Rectal smooth muscle tissue (tissue), 1 donor: ENCODE measurements around the gene SPRED2.
A peak's percentile ranks its signal among the peaks of the same experiment; 100 is the strongest.

Source experiments
- H3K27ac ChIP-seq: one replicate; pipeline ENCODE4 v1.7.0; 2013; ENCODE audit warnings: low read depth, low read length, inconsistent platforms
- H3K27me3 ChIP-seq: one replicate; pipeline ENCODE4 v1.7.0; 2013; ENCODE audit warnings: low read length; ENCODE audit not compliant: control insufficient read depth, insufficient read depth
- H3K36me3 ChIP-seq: one replicate; pipeline ENCODE4 v1.7.0; 2013; ENCODE audit warnings: low read length; ENCODE audit not compliant: control insufficient read depth, insufficient read depth
- H3K4me1 ChIP-seq: one replicate; pipeline ENCODE4 v1.7.0; 2013; ENCODE audit warnings: low read length; ENCODE audit not compliant: control insufficient read depth, insufficient read depth
- H3K4me3 ChIP-seq: one replicate; pipeline ENCODE4 v1.7.0; 2013; ENCODE audit warnings: low read length
- H3K9ac ChIP-seq: one replicate; pipeline ENCODE4 v1.7.0; 2013; ENCODE audit warnings: low read length

SPRED2 gene, protein sequence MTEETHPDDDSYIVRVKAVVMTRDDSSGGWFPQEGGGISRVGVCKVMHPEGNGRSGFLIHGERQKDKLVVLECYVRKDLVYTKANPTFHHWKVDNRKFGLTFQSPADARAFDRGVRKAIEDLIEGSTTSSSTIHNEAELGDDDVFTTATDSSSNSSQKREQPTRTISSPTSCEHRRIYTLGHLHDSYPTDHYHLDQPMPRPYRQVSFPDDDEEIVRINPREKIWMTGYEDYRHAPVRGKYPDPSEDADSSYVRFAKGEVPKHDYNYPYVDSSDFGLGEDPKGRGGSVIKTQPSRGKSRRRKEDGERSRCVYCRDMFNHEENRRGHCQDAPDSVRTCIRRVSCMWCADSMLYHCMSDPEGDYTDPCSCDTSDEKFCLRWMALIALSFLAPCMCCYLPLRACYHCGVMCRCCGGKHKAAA

GRCh38 chr2:65432227-65433190, at the start of gene SPRED2:
SPRED2 (minus strand) TSS chr2:65432599; CDS start chr2:65431987, 612 bp downstream.
- Histone ChIP-seq H3K4me1 (peaks cover 5% of the 10 kb centered on the region), H3K27me3 (no peaks in the 10 kb centered on the region), H3K4me3 (peak within 1 kb of the TSS; percentile 89), H3K9ac (peak within 1 kb of the TSS; percentile 56), H3K27ac (peak within 1 kb of the TSS; percentile 87), H3K36me3 (no peaks in the 10 kb centered on the region)

GRCh38 chr2:65481961-65482360, 49.6 kb upstream of the SPRED2 start:
- Histone ChIP-seq H3K36me3 (no peaks in the 10 kb centered on the region), H3K9ac (no peak overlapping the region), H3K4me1 (no peaks in the 10 kb centered on the region), H3K4me3 (no peak overlapping the region), H3K27me3 (no peaks in the 10 kb centered on the region), H3K27ac (no peak overlapping the region)

- no peaks in the 10 kb centered on the region for H3K36me3 ChIP-seq
- H3K4me3 ChIP-seq, result no peak overlapping the region
- H3K27me3 ChIP-seq, result no peaks in the 10 kb centered on the region
- no peak overlapping the region for H3K9ac ChIP-seq
- no peak overlapping the region for H3K27ac ChIP-seq
- no peaks in the 10 kb centered on the region for H3K4me1 ChIP-seq
Measured at GRCh38 chr2:65479524-65479923, 47.1 kb upstream of the SPRED2 start.

GRCh38 chr2:65478498-65479135, 46.2 kb upstream of the SPRED2 start:
- no peaks in the 10 kb centered on the region for H3K27me3 ChIP-seq
- no peak overlapping the region for H3K27ac ChIP-seq
- no peak overlapping the region for H3K4me3 ChIP-seq
- no peaks in the 10 kb centered on the region for H3K36me3 ChIP-seq
- no peaks in the 10 kb centered on the region for H3K4me1 ChIP-seq
- H3K9ac ChIP-seq, result no peak overlapping the region

DNA sequence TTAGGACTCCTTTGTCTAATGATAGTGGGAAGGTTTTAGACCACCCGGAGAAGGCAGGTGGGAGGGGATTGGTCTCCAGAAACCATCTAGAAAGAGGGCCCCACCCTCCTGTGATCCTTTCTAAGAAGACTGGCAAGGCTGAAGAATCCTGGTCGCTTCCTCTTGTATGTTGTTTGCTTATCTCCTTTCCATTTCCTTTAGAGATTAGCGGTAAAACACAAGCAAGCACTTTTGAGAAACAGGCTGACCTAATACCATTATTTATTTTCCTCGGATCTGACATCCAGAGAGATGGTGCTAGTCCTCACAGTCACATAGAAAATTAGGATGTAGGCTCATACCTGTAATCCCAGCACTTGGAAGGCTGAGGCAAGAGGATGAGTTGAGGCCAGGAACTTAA, 45.2 kb upstream of the SPRED2 start:
- no peaks in the 10 kb centered on the region for H3K4me1 ChIP-seq
- no peaks in the 10 kb centered on the region for H3K27me3 ChIP-seq
- H3K9ac ChIP-seq, result no peak overlapping the region
- H3K4me3 ChIP-seq, result no peak overlapping the region
- no peaks in the 10 kb centered on the region for H3K36me3 ChIP-seq
- no peak overlapping the region for H3K27ac ChIP-seq

DNA sequence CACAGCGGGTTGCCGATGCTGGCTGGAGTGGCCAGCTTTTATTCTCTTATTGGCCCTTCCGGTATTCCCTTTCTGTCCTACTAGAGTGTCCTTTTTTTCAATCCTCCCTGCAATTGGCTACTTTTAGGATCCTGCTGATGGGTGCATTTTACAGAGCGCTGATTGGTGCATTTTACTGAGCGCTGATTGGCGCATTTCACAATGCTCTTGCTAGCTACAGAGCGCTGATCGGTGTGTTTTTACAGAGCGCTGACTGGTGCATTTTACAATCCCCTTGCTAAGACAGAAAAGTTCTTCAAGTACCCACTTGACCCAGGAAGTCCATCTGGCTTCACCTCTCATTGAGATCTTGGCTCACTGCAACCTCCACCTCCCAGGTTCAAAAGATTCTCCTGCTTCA, 44.4 kb upstream of the SPRED2 start:
- H3K27ac ChIP-seq, result no peak overlapping the region
- H3K4me1 ChIP-seq, result no peaks in the 10 kb centered on the region
- H3K36me3 ChIP-seq, result no peaks in the 10 kb centered on the region
- H3K27me3 ChIP-seq, result no peaks in the 10 kb centered on the region
- no peak overlapping the region for H3K4me3 ChIP-seq
- no peak overlapping the region for H3K9ac ChIP-seq

- Histone ChIP-seq H3K4me1 (no peaks in the 10 kb centered on the region), H3K27me3 (no peaks in the 10 kb centered on the region), H3K4me3 (no peak overlapping the region), H3K9ac (no peak overlapping the region), H3K27ac (no peak overlapping the region), H3K36me3 (no peaks in the 10 kb centered on the region)
Measured at GRCh38 chr2:65475000-65475399, 42.6 kb upstream of the SPRED2 start.

DNA sequence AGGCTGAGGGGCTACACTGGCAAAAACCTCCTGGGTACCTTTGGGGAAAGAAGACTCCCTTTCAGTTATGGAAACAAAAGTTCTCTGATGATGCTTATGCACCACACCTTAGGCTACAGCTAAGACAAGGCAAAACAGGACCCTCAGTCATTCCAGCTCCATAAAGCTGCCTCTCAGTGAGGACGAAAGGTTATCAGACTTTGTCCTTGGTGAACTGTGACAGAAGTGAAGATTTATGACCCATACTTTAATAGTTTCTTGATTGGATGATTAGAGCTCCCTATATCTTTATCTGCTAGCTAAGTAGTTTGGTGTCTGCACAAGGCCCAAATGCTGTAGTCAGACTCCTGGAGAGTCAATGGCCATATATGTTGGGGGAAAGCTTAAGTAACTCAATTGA, 40.6 kb upstream of the SPRED2 start:
- Histone ChIP-seq H3K27me3 (no peaks in the 10 kb centered on the region), H3K4me3 (no peak overlapping the region), H3K27ac (no peak overlapping the region), H3K4me1 (no peaks in the 10 kb centered on the region), H3K36me3 (no peaks in the 10 kb centered on the region), H3K9ac (no peak overlapping the region)

GRCh38 chr2:65471409-65471808, 39.0 kb upstream of the SPRED2 start:
- H3K36me3 ChIP-seq, result no peaks in the 10 kb centered on the region
- no peak overlapping the region for H3K4me3 ChIP-seq
- H3K4me1 ChIP-seq, result no peaks in the 10 kb centered on the region
- no peaks in the 10 kb centered on the region for H3K27me3 ChIP-seq
- H3K27ac ChIP-seq, result no peak overlapping the region
- no peak overlapping the region for H3K9ac ChIP-seq

GRCh38 chr2:65466551-65466950, 34.2 kb upstream of the SPRED2 start:
- H3K27me3 ChIP-seq, result no peaks in the 10 kb centered on the region
- no peak overlapping the region for H3K9ac ChIP-seq
- H3K4me1 ChIP-seq, result no peaks in the 10 kb centered on the region
- H3K27ac ChIP-seq, result no peak overlapping the region
- no peak overlapping the region for H3K4me3 ChIP-seq
- H3K36me3 ChIP-seq, result no peaks in the 10 kb centered on the region

- no peaks in the 10 kb centered on the region for H3K4me1 ChIP-seq
- no peak overlapping the region for H3K27ac ChIP-seq
- H3K4me3 ChIP-seq, result no peak overlapping the region
- H3K36me3 ChIP-seq, result no peaks in the 10 kb centered on the region
- no peaks in the 10 kb centered on the region for H3K27me3 ChIP-seq
- H3K9ac ChIP-seq, result no peak overlapping the region
Measured at GRCh38 chr2:65465857-65466256, 33.5 kb upstream of the SPRED2 start.

- no peaks in the 10 kb centered on the region for H3K27me3 ChIP-seq
- H3K4me3 ChIP-seq, result no peak overlapping the region
- H3K27ac ChIP-seq, result no peak overlapping the region
- no peaks in the 10 kb centered on the region for H3K36me3 ChIP-seq
- no peak overlapping the region for H3K9ac ChIP-seq
- H3K4me1 ChIP-seq, result no peaks in the 10 kb centered on the region
Measured at GRCh38 chr2:65465124-65465523, 32.7 kb upstream of the SPRED2 start.
